Measurements from ENCODE around the gene CES4A.

Gene CES4A

DNA sequence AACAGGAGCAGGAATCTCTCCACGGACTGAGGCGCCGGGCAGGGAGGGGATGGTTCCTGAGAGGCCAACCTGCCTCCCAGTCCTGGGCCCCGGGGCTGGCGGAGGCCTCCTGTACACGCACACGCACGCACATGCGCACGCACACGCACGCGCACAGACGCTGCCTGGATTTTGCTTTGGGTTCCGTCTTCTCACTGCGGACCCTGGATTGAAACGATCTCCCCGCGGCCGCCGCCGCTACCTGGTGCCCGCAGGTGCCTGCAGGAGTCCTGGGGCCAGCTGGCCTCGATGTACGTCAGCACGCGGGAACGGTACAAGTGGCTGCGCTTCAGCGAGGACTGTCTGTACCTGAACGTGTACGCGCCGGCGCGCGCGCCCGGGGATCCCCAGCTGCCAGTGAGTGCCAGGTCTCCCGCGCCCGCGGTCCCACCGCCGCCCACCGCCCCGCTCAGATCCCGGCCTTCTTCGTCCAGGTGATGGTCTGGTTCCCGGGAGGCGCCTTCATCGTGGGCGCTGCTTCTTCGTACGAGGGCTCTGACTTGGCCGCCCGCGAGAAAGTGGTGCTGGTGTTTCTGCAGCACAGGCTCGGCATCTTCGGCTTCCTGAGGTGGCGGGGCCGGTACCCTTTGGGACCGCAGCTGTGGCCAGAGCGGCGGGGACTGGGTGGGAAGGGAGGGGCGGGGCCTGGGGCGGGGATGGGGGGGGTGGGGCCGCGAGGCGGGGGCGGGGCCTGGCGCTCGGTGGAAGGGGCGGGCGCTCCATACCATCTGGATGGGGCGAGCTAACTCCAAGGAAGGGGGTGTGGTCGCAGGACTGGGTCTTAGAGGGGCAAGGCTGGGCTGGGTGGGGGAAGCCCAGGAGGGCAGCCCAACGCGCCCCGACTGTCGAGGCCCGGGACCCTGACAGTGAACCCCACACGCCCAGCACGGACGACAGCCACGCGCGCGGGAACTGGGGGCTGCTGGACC is 12.3 kb downstream of the CES4A start:
- H3K36me3 ChIP-seq (ENCODE audit: insufficient read depth, low read length), result no peaks in the 10 kb centered on the region
- H4K20me1 ChIP-seq (ENCODE audit: insufficient read depth, low read length, poor library complexity, severe bottlenecking), result no peaks in the 10 kb centered on the region
- H3K4me3 ChIP-seq (ENCODE audit: low read length, poor library complexity, severe bottlenecking), result no peak overlapping the region
- no peak overlapping the region for H3K4me2 ChIP-seq (ENCODE audit: low read depth, low read length, poor library complexity, severe bottlenecking)
- no peak overlapping the region for H3K9ac ChIP-seq (ENCODE audit: low read depth, low read length, poor library complexity, severe bottlenecking)
- H2AFZ ChIP-seq (ENCODE audit: low read length), result no peak overlapping the region
- H3K27me3 ChIP-seq (ENCODE audit: insufficient read depth, low read length, poor library complexity, severe bottlenecking), result no peaks in the 10 kb centered on the region
- H3K79me2 ChIP-seq (ENCODE audit: insufficient read depth, low read length), result no peaks in the 10 kb centered on the region
- TF ChIP-seq, protein P1, sequence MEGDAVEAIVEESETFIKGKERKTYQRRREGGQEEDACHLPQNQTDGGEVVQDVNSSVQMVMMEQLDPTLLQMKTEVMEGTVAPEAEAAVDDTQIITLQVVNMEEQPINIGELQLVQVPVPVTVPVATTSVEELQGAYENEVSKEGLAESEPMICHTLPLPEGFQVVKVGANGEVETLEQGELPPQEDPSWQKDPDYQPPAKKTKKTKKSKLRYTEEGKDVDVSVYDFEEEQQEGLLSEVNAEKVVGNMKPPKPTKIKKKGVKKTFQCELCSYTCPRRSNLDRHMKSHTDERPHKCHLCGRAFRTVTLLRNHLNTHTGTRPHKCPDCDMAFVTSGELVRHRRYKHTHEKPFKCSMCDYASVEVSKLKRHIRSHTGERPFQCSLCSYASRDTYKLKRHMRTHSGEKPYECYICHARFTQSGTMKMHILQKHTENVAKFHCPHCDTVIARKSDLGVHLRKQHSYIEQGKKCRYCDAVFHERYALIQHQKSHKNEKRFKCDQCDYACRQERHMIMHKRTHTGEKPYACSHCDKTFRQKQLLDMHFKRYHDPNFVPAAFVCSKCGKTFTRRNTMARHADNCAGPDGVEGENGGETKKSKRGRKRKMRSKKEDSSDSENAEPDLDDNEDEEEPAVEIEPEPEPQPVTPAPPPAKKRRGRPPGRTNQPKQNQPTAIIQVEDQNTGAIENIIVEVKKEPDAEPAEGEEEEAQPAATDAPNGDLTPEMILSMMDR (conservative IDR thresholded peaks at IDR 0.05; ENCODE audit: low read length), result no peak
- TF ChIP-seq EZH2phosphoT487 (IDR thresholded peaks at IDR 0.05; ENCODE audit: borderline replicate concordance), result no peak
- no peaks in the 10 kb centered on the region for H3K9me3 ChIP-seq (ENCODE audit: insufficient read depth, low read depth, low read length)
- H3K9me2 ChIP-seq (replicated peaks; ENCODE audit: low read depth, low read length), result no peaks in the 10 kb centered on the region
- H3F3A ChIP-seq (ENCODE audit: low read depth), result no peaks in the 10 kb centered on the region
- no peaks in the 10 kb centered on the region for H3K4me1 ChIP-seq (ENCODE audit: insufficient read depth, low read length, poor library complexity, severe bottlenecking)

- TF ChIP-seq, protein P1 (conservative IDR thresholded peaks at IDR 0.05; ENCODE audit: low read length), result no peak
- no peak for TF ChIP-seq EZH2phosphoT487 (IDR thresholded peaks at IDR 0.05; ENCODE audit: borderline replicate concordance)
- Histone ChIP-seq H3K4me3 (ENCODE audit: low read length, poor library complexity, severe bottlenecking) (no peak overlapping the region), H3K4me2 (ENCODE audit: low read depth, low read length, poor library complexity, severe bottlenecking) (no peak overlapping the region), H3K79me2 (ENCODE audit: insufficient read depth, low read length) (no peaks in the 10 kb centered on the region), H3K9me3 (ENCODE audit: insufficient read depth, low read depth, low read length) (no peaks in the 10 kb centered on the region), H3F3A (ENCODE audit: low read depth) (no peaks in the 10 kb centered on the region), H3K4me1 (ENCODE audit: insufficient read depth, low read length, poor library complexity, severe bottlenecking) (no peaks in the 10 kb centered on the region), H3K27me3 (ENCODE audit: insufficient read depth, low read length, poor library complexity, severe bottlenecking) (no peaks in the 10 kb centered on the region), H2AFZ (ENCODE audit: low read length) (no peak overlapping the region), H3K9ac (ENCODE audit: low read depth, low read length, poor library complexity, severe bottlenecking) (no peak overlapping the region), H3K9me2 (replicated peaks; ENCODE audit: low read depth, low read length) (no peaks in the 10 kb centered on the region), H4K20me1 (ENCODE audit: insufficient read depth, low read length, poor library complexity, severe bottlenecking) (no peaks in the 10 kb centered on the region), H3K36me3 (ENCODE audit: insufficient read depth, low read length) (no peaks in the 10 kb centered on the region)
These were observed 13.3 kb downstream of the CES4A start for GRCh38 chr16:67001726-67002125.

DNA sequence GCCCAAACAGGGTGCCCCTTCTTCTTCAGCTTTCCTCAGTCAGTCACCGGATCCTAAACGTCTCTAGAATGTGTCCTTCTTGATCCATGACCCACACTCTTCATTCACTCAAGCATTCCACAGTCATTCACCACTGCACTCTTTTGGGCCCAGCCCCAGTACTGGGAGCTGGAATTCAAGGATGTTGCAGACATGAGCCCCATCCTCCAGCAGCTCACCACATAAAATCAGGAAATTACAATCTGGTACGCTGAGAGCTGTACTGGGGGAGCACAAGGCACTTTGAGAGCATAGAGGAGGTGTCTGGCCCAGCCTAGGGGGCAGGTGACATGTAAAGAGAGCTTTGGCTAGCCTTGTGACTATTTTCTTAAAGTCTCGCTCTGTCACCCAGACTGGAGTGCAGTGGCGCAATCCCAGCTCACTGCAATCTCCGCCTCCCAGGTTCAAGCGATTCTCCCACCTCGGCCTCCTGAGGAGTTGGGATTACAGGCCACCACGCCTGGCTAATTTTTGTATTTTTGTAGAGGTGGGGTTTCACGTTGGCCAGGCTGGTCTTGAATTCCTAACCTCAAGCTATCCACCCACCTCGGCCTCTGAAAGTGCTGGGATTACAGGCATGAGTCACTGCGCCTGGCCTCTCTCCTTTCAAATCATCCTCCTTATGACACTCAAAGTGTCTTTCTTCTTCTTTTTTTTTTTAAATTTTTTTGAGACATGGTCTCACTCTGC is 18.7 kb downstream of the CES4A start:
- Histone ChIP-seq H3K36me3 (ENCODE audit: insufficient read depth, low read length) (no peaks in the 10 kb centered on the region), H3K9me3 (ENCODE audit: insufficient read depth, low read depth, low read length) (no peaks in the 10 kb centered on the region), H3K9ac (ENCODE audit: low read depth, low read length, poor library complexity, severe bottlenecking) (no peak overlapping the region), H3K4me1 (ENCODE audit: insufficient read depth, low read length, poor library complexity, severe bottlenecking) (no peaks in the 10 kb centered on the region), H3K4me2 (ENCODE audit: low read depth, low read length, poor library complexity, severe bottlenecking) (no peak overlapping the region), H3F3A (ENCODE audit: low read depth) (no peaks in the 10 kb centered on the region), H3K79me2 (ENCODE audit: insufficient read depth, low read length) (no peaks in the 10 kb centered on the region), H3K9me2 (replicated peaks; ENCODE audit: low read depth, low read length) (no peaks in the 10 kb centered on the region), H3K27me3 (ENCODE audit: insufficient read depth, low read length, poor library complexity, severe bottlenecking) (no peaks in the 10 kb centered on the region), H3K4me3 (ENCODE audit: low read length, poor library complexity, severe bottlenecking) (no peak overlapping the region), H4K20me1 (ENCODE audit: insufficient read depth, low read length, poor library complexity, severe bottlenecking) (no peaks in the 10 kb centered on the region), H2AFZ (ENCODE audit: low read length) (no peak overlapping the region)
- no peak for TF ChIP-seq EZH2phosphoT487 (IDR thresholded peaks at IDR 0.05; ENCODE audit: borderline replicate concordance)
- TF ChIP-seq, protein P1 (conservative IDR thresholded peaks at IDR 0.05; ENCODE audit: low read length), result no peak

Measured in Loucy (cell line).